Measurements from ENCODE around the gene DDIT3.

DNA sequence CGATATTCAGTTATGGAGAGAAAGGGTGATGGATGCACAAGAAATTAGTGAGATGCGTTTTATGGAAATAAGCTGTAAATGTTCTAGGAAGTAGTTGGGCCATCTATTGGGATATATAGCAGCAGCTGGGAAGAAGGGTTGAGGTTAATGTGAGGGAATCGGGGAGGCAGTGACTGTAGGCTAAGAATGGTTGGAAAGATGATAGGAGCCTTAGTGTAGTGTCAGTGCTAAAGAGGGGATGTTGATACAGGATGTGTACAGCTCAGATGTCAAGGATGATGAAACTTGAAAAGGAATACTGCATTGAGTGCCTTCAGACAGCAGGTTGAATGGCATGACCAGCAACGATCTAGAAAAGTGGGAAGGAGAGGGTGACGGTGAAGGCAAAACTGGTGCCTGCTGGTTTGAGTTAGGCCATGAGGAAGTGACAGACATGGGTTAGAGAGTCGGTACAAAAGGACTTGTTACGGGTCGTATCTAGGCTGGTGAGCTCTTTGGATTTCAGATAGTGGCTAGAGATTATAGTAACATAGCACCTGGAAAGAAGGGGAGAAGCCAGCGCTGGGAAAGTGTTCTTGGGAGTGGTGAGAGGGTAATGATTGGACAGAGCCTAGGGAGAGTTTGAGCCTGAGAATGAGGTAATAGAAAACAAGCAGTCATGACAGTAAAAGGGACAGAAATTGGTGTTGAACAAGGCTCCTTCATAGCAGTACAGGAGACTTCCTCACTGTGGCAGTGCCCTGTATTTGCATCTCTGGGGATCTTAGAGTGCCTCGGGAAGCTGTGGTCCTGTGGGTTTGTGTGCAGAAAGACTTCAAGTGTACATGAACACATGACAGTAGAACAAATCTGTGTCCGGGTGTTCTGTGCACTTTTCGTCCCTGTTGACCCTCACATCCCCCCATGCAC lies 22.8 kb downstream of the DDIT3 start:
- no peak for TF ChIP-seq CTCF (IDR thresholded peaks at IDR 0.05)
- no peak for TF ChIP-seq EZH2 (IDR thresholded peaks at IDR 0.05; ENCODE audit: borderline replicate concordance, insufficient read depth, low read depth, low read length, poor library complexity, severe bottlenecking)

Measured in B cell (primary cell).